ENCODE measurements around the gene GPC5. TPM values are rescaled to one million over a fixed set of nuclear protein-coding genes. Genes with fewer than 3 reads are reported as not detected.
"Not testable (repeated sequence)": the region's sequence is repeated elsewhere in the genome, so short reads cannot be mapped to it uniquely, and the experiment has no call there.

Gene GPC5
- total RNA-seq, 1 donor from 2014 or later, result 10.2 TPM

- DNase-seq, result no peak
- Mint-ChIP-seq H3K4me1 (ENCODE audit: low read depth, unreplicated experiment) (no peaks in the 10 kb centered on the region), H3K27ac (ENCODE audit: unreplicated experiment) (no peak overlapping the region), H3K4me3 (ENCODE audit: unreplicated experiment) (no peak overlapping the region), H3K36me3 (ENCODE audit: unreplicated experiment) (no peaks in the 10 kb centered on the region), H3K9me3 (ENCODE audit: unreplicated experiment) (no peaks in the 10 kb centered on the region), H3K27me3 (ENCODE audit: unreplicated experiment) (no peaks in the 10 kb centered on the region)
- TF ChIP-seq CTCF (IDR thresholded peaks at IDR 0.05; ENCODE audit: partially characterized antibody, unreplicated experiment), result no peak
These were observed 265.6 kb downstream of the GPC5 start for GRCh38 chr13:91664039-91664438.

- no peak overlapping the region for H3K27ac Mint-ChIP-seq (ENCODE audit: unreplicated experiment)
- TF ChIP-seq CTCF (IDR thresholded peaks at IDR 0.05; ENCODE audit: partially characterized antibody, unreplicated experiment), result no peak
- H3K4me3 Mint-ChIP-seq (ENCODE audit: unreplicated experiment), result no peak overlapping the region
- H3K36me3 Mint-ChIP-seq (ENCODE audit: unreplicated experiment), result no peaks in the 10 kb centered on the region
- H3K27me3 Mint-ChIP-seq (ENCODE audit: unreplicated experiment), result no peaks in the 10 kb centered on the region
- H3K4me1 Mint-ChIP-seq (ENCODE audit: low read depth, unreplicated experiment), result no peaks in the 10 kb centered on the region
- H3K9me3 Mint-ChIP-seq (ENCODE audit: unreplicated experiment), result no peaks in the 10 kb centered on the region
- no peak for DNase-seq
These were observed 269.1 kb downstream of the GPC5 start for GRCh38 chr13:91667486-91667885.

- Mint-ChIP-seq H3K36me3 (ENCODE audit: unreplicated experiment) (no peaks in the 10 kb centered on the region), H3K9me3 (ENCODE audit: unreplicated experiment) (no peaks in the 10 kb centered on the region), H3K4me1 (ENCODE audit: low read depth, unreplicated experiment) (no peaks in the 10 kb centered on the region), H3K27ac (ENCODE audit: unreplicated experiment) (no peak overlapping the region), H3K4me3 (ENCODE audit: unreplicated experiment) (no peak overlapping the region), H3K27me3 (ENCODE audit: unreplicated experiment) (no peaks in the 10 kb centered on the region)
- DNase-seq, result no peak
- TF ChIP-seq CTCF (IDR thresholded peaks at IDR 0.05; ENCODE audit: partially characterized antibody, unreplicated experiment), result no peak
These were observed 270.6 kb downstream of the GPC5 start for GRCh38 chr13:91668866-91669495.

DNA sequence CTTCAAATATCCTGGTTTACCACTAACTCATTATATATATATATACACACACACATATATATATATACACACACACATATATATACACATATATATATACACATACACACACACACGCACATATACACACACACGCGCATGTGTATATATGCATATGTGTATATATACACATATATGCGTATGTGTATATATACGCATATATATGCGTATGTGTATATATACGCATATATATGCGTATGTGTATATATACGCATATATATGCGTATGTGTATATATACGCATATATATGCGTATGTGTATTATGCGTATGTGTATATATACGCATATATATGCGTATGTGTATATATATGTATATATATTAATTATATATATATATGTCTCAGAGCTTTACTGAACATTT, 275.9 kb downstream of the GPC5 start:
- H3K9me3 Mint-ChIP-seq (ENCODE audit: unreplicated experiment); H3K27me3 Mint-ChIP-seq (ENCODE audit: unreplicated experiment); H3K4me1 Mint-ChIP-seq (ENCODE audit: low read depth, unreplicated experiment); H3K27ac Mint-ChIP-seq (ENCODE audit: unreplicated experiment); H3K36me3 Mint-ChIP-seq (ENCODE audit: unreplicated experiment); DNase-seq; H3K4me3 Mint-ChIP-seq (ENCODE audit: unreplicated experiment): not testable (repeated sequence)

GRCh38 chr13:91684746-91685145, 286.3 kb downstream of the GPC5 start:
- H3K9me3 Mint-ChIP-seq (ENCODE audit: unreplicated experiment), result no peaks in the 10 kb centered on the region
- H3K36me3 Mint-ChIP-seq (ENCODE audit: unreplicated experiment), result no peaks in the 10 kb centered on the region
- no peak overlapping the region for H3K27ac Mint-ChIP-seq (ENCODE audit: unreplicated experiment)
- H3K27me3 Mint-ChIP-seq (ENCODE audit: unreplicated experiment), result no peaks in the 10 kb centered on the region
- no peaks in the 10 kb centered on the region for H3K4me1 Mint-ChIP-seq (ENCODE audit: low read depth, unreplicated experiment)
- DNase-seq, result no peak
- no peak for TF ChIP-seq CTCF (IDR thresholded peaks at IDR 0.05; ENCODE audit: partially characterized antibody, unreplicated experiment)
- H3K4me3 Mint-ChIP-seq (ENCODE audit: unreplicated experiment), result no peak overlapping the region

Data from glutamatergic neuron (in vitro differentiated cells).